ENCODE data around the gene OPRM1.
A peak's percentile ranks its signal among the peaks of the same experiment; 100 is the strongest.

Gene OPRM1

DNA sequence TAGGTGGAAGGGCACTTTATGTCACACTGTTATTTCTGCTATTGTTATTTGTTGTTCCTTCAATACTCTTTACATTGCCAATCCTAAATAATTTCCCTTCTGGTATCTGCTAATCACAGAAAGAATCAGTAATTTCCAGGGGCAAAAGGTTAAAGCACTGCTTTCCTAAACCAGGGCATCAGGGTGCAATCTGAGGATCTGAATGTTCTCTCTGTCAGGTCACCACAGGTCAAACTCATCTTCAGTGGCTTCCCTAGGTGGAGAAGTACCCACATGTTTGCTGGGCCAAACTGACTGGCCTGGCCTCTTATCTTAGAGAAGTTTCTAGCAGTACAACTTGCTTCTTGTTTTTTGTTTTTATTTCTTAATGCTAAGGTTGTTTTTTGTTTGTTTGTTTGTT is 118.7 kb downstream of the OPRM1 start:
- peaks cover 0 to 3% of the 10 kb centered on the region in 2 experiments for H3K4me1 ChIP-seq (ENCODE audit: control insufficient read depth in 1 of 2, insufficient read depth in 1 of 2, low read depth in 1 of 2, low read length in 1 of 2)
- H3K4me3 ChIP-seq (ENCODE audit: low read depth in 1 of 2, low read length in 1 of 2), result no peak overlapping the region
- H3K9me3 ChIP-seq, result no peaks in the 10 kb centered on the region
- peak overlapping the region; percentile 60 for H3K27ac ChIP-seq
- H3K36me3 ChIP-seq, result peaks cover 42% of the 10 kb centered on the region
- TF ChIP-seq, protein P1, sequence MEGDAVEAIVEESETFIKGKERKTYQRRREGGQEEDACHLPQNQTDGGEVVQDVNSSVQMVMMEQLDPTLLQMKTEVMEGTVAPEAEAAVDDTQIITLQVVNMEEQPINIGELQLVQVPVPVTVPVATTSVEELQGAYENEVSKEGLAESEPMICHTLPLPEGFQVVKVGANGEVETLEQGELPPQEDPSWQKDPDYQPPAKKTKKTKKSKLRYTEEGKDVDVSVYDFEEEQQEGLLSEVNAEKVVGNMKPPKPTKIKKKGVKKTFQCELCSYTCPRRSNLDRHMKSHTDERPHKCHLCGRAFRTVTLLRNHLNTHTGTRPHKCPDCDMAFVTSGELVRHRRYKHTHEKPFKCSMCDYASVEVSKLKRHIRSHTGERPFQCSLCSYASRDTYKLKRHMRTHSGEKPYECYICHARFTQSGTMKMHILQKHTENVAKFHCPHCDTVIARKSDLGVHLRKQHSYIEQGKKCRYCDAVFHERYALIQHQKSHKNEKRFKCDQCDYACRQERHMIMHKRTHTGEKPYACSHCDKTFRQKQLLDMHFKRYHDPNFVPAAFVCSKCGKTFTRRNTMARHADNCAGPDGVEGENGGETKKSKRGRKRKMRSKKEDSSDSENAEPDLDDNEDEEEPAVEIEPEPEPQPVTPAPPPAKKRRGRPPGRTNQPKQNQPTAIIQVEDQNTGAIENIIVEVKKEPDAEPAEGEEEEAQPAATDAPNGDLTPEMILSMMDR (IDR thresholded peaks at IDR 0.05), result no peak
- H3K27me3 ChIP-seq, result no peaks in the 10 kb centered on the region

DNA sequence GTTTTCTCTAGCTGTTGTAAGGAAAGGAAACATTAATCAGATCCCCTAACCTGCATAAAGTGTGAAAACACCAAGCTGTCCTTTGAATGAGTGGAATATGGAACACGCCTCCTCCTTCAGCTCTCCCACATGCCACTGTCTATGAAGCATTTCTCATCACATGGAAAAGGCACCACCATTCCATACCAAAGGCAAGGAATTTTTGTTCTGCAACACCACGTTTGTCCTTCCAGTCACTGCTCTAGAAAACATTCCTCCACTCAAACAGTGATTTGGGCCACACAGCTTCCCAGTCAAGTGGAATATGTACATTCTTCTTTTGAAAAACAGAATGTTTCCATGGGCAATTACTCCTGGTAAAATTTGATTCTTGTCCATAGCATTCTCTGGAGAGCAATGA is 120.1 kb downstream of the OPRM1 start:
- H3K4me3 ChIP-seq (ENCODE audit: low read depth in 1 of 2, low read length in 1 of 2), result no peak overlapping the region
- H3K4me1 ChIP-seq (ENCODE audit: control insufficient read depth in 1 of 2, insufficient read depth in 1 of 2, low read depth in 1 of 2, low read length in 1 of 2), result peaks cover 0 to 3% of the 10 kb centered on the region in 2 experiments
- H3K27me3 ChIP-seq, result no peaks in the 10 kb centered on the region
- TF ChIP-seq, protein P1 (IDR thresholded peaks at IDR 0.05), result no peak
- peaks cover 45% of the 10 kb centered on the region for H3K36me3 ChIP-seq
- no peak overlapping the region for H3K27ac ChIP-seq
- H3K9me3 ChIP-seq, result no peaks in the 10 kb centered on the region

DNA sequence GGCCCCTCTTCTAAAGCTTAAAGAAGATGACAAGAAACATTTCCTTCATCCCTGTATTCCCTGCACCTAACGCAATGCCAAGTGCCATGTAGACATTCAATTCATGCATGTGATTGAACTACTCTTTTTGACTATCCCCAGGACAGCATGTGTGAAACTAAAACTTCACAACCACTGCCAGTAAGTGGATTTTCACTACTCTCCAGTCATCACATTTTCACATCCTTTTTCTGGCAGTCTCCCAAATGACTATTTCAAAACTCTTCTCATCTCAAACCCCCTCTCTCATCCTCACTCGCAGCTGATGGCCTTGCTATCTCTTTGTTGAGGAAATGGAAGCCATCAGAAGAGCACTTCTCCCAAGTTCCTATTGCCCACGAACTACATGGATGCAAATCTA is 122.6 kb downstream of the OPRM1 start:
- Histone ChIP-seq H3K9me3 (no peaks in the 10 kb centered on the region), H3K27ac (no peak overlapping the region), H3K4me1 (ENCODE audit: control insufficient read depth in 1 of 2, insufficient read depth in 1 of 2, low read depth in 1 of 2, low read length in 1 of 2) (peaks cover 19 to 28% of the 10 kb centered on the region in 2 experiments), H3K36me3 (peaks cover 52% of the 10 kb centered on the region), H3K27me3 (no peaks in the 10 kb centered on the region), H3K4me3 (ENCODE audit: low read depth in 1 of 2, low read length in 1 of 2) (no peak overlapping the region)
- TF ChIP-seq, protein P1 (IDR thresholded peaks at IDR 0.05), result no peak

DNA sequence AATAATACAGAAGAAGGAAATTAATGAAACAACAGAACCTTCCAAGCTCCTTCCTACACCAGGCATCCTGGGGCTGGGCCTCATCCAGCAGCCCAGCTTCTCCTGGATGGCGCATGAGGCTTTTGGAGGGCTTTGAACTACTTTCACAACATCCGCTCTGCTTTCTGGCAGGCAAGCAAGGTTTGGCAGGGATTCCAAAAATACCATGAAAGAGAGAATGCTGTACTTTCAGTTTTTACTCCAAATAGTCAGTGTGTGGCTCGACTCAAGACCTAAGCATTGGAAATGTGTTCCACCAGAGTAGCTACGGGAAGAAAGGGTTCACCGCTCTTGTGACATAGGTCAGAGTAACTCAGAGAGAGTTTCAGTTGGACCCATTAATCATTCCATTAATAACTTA is 125.4 kb downstream of the OPRM1 start:
- Histone ChIP-seq H3K4me3 (ENCODE audit: low read depth in 1 of 2, low read length in 1 of 2) (no peak overlapping the region), H3K4me1 (ENCODE audit: control insufficient read depth in 1 of 2, insufficient read depth in 1 of 2, low read depth in 1 of 2, low read length in 1 of 2) (peaks cover 44 to 45% of the 10 kb centered on the region in 2 experiments), H3K27ac (no peak overlapping the region), H3K36me3 (peaks cover 54% of the 10 kb centered on the region), H3K27me3 (no peaks in the 10 kb centered on the region), H3K9me3 (no peaks in the 10 kb centered on the region)
- TF ChIP-seq, protein P1 (IDR thresholded peaks at IDR 0.05), result no peak

DNA sequence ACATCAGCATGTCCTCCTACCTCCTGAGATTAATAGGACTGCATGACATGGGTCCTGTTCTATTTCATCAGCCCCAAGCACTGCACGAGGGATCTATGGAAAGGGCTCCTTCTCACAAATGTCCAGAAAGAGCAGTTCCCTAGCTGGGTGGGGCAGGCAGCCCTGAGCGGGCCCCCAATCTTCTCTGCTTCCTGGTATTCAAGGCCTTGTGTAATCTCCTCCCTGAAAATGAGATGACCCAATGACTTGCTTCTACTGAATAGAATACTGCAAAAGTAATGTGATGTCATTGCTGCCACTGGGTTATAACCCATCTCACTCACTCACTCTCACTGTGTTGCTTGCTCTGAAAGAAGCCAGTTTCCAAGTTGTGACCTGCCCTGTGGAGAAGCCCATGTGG is 126.4 kb downstream of the OPRM1 start:
- Histone ChIP-seq H3K27ac (peak overlapping the region; percentile 49), H3K4me1 (ENCODE audit: control insufficient read depth in 1 of 2, insufficient read depth in 1 of 2, low read depth in 1 of 2, low read length in 1 of 2) (peaks cover 50 to 52% of the 10 kb centered on the region in 2 experiments)

More for the DNA sequence above, 126.4 kb downstream of the OPRM1 start:
- TF ChIP-seq, protein P1 (IDR thresholded peaks at IDR 0.05), result no peak
- Histone ChIP-seq H3K4me3 (ENCODE audit: low read depth in 1 of 2, low read length in 1 of 2) (no peak overlapping the region), H3K27me3 (no peaks in the 10 kb centered on the region), H3K9me3 (no peaks in the 10 kb centered on the region), H3K36me3 (peaks cover 44% of the 10 kb centered on the region)
